Stimulated activated CD8-positive, alpha-beta memory T cell treated with anti-CD3 and anti-CD28 coated beads, Interleukin-4, amount 100 ng/mL, for 1 hour (primary cell): ENCODE data around the gene PKD1.

Experiments used
- DNase-seq, 2 donors: peaks; one replicate each; pipeline ENCODE4 v3.0.0-alpha.2; 2020; ENCODE audit warnings: low read depth in 2 of 2, low spot score in 1 of 2

The PKD1 gene

DNA sequence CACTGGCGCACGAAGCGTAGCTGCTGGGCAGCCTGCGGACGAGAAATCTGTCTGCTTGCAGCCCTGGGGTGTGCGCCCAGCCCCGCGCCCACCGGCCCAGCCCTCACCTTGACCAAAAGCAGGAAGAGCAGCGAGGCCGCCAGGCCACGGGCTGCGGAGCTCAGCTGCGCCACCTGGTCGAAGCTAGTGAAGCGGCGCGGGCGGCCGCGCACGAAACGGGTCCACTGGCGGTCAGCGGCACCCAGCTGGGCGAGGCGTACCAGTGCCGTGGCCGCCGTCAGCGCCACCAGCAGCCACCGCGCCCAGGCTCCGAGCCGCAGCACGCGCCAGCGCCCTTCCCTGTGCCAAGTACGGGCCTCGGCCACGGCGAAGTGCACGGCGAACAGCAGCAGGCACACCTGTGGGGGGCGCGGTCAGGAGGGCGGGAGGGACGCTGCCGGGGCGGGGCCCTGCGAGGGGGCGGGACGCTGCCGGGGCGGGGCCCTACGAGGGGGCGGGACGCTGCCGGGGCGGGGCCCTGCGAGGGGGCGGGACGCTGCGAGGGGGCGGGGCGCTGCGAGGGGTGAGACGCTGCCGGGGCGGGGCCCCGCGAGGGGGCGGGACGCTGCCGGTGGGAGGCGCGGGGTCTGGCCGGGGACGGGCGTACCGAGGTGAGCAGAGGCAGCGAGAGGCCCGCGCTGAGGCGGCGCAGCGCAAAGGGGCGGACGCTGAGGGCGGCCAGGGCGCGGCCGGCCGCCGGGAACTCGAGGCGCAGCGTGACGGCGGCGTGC lies 44.7 kb downstream of the PKD1 start:
- DNase-seq = no peak

DNA sequence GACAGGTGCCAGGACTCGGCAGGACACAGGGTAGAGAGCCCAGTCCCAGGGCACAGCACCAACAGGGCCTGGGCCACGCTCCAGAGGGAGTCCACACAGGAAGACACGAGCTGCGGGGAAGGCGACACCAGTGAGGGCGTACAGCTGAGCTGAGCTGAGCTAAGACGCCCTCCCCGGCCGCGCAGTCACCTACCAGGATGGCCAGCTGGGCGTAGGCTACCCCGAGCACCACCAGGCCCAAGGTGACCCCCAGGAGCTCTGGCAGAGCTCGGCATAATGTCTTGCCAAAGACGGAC lies 45.3 kb downstream of the PKD1 start:
- DNase-seq = no peak

DNA sequence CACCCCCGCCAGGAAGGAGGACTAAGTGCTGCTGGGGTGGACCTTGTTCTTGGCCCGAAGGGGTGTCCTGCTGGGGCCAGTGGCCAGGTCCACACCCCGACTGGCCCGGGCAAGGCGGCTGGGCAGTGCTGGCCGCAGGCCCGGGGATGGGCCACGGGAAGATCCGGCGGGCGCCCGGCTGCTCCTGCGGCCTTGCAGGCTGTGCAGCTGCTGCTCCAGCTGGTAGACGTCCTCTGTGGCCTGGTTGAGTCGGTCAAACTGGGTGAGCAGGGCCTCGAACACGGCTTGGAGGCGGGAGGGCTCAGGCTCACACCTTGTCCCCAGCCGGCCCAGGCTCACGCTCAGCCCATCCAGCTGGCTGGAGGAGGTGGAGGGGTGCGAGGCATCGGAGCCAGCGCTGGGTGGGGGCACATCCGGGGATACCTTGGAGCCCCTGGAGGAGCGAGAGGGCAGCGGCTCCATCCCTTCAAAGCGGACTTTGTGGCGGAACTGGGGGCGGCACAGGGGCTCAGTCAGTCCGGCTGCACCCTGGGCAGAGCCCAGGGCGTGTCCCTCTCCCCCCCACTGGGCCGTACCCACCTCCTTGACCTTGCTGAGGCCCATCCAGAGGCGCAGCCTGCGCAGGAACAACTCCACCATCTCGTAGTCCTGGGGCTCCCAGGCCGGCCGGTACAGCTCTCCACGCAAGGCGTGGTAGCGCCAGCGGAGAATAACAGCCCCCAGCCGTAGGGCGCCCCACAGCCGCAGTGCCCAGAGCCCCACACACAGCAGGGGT lies 45.8 kb downstream of the PKD1 start:
- no peak for DNase-seq

DNA sequence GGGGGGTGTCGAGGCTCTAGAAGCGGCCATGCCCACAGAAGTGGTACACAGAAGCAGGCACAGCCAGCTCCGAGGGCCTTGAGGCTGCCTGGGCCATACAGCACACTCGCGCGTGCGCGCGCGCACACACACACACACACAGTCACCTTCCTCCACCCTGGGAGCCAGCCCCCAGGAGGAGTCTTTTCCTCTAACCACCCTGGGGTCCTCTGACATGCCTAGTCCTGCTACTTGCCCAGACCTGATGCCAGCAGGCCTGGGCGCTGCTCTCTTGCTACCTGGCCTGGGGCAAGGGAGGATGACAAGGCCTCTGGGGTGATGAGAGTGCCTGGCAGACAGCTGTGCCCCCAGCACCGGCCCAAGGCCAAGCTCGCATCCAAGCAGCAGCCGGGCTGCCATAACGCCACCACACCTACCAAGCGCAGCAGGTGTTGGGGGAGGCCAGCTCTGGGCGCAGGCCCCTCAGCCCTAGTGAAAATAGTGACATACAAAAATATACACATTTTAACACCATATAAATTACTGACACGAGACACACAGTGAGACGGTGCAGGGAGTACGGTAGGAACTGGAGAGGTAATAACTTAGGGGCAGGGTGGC lies 46.8 kb downstream of the PKD1 start:
- no peak for DNase-seq

DNA sequence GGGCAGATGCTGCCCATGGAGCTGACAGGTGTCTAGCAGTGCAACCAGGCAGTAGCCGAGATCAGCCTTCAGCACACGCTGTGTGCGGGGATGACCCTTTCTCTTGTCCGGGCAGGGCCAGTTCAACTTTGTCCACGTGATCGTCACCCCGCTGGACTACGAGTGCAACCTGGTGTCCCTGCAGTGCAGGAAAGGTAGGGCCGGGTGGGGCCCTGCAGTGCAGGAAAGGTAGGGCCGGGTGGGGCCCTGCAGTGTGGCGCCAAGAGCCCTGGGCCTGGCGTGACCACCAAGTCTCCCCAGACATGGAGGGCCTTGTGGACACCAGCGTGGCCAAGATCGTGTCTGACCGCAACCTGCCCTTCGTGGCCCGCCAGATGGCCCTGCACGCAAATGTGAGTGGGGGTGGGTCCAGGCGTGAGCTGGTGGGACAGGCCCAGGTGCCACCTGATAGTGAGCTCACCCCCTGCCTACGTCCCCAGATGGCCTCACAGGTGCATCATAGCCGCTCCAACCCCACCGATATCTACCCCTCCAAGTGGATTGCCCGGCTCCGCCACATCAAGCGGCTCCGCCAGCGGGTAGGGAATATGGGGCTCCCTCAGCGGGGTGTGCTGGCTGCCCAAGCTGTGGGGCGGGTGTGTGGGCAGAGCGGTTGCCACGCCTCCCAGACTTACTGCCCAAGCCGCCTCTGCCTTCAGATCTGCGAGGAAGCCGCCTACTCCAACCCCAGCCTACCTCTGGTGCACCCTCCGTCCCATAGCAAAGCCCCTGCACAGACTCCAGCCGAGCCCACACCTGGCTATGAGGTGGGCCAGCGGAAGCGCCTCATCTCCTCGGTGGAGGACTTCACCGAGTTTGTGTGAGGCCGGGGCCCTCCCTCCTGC lies 47.7 kb downstream of the PKD1 start:
- DNase-seq = no peak

DNA sequence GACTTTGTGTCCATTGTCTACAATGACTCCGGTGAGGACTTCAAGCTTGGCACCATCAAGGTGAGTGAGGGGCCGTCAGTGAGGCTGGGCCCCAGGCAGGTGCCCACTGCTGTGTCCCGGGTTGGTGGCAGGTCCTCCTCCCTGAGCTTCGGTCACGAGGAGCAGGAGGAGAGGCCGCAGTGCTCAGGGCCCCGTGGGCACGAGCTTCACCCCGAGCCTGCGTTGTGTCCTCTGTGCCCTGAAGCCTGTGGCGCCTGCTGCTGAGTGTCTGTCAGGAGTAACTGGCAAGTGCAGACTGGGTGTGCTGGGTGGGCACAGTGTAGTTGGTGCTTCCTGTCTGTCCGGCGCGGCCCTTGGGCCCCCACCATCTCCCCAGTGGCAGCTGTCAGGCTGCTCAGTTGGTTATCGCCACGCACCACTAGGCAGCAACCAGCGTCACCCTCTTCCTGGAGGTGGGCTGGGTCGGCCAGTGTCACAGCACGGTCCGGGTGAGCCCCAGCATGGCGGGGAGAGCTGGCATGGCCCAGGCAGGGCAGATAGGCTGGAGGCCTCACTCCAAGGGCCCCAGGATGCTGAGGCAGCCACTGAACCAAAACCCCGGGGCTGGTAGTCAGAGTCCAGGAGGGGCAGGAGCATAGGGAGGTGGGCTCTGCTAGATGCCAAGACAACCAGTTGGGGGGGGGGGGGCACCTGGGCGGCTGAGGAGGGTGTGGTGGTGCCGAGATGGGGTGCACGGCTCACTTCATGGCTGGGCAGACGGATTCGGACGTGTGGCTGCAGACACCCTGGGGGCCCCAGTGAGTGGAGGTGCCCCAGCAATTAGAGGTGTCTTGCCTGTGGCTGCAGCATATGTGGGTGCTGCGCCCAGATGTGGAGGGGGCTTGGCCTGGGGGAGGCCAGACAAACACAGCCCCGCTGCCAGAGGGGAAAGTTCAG lies 48.6 kb downstream of the PKD1 start:
- no peak for DNase-seq

DNA sequence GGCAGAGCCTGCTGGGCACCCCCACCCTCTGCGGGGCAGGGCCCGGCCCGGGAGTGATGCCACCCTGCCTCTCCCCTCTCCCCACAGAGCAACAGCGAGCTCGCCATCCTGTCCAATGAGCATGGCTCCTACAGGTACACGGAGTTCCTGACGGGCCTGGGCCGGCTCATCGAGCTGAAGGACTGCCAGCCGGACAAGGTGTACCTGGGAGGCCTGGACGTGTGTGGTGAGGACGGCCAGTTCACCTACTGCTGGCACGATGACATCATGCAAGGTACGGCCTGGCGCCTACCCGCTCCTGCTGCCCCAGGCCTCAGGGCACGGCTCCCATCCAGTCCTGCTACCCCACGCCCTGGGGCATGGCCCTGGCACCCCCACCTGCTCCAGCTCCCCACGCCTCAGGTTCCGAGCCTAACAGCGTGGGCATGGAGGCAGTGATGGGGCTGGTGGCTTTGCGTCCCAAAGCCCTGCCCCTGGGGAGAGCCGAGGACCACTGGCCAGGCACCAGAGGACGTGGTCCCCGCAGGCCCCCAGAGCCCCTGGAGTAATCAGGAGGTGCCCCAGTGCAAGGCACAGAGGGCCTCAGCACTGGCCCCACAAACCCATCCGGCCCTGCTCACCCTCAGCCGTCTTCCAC lies 49.5 kb downstream of the PKD1 start:
- DNase-seq = no peak

DNA sequence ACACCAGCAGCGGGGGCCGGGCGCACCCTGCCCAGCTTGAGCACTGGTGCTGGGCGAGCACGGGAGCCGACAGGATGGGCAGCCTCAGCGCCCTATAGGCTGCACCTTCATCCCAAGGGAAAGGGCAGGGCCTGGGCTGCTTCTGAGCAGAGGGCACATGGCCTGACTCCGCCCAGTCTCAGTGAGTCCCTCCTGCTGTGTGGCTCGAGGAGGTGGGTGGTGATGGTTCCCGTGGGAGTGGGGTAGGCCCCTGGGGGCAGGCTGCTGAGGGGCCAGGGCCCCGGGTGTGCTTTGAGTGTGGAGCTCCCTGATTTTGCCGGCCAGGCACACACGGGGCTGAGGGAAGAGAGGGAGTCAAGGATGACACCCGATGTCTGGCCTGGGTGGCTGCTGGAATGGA lies 50.0 kb downstream of the PKD1 start:
- DNase-seq = no peak

DNA sequence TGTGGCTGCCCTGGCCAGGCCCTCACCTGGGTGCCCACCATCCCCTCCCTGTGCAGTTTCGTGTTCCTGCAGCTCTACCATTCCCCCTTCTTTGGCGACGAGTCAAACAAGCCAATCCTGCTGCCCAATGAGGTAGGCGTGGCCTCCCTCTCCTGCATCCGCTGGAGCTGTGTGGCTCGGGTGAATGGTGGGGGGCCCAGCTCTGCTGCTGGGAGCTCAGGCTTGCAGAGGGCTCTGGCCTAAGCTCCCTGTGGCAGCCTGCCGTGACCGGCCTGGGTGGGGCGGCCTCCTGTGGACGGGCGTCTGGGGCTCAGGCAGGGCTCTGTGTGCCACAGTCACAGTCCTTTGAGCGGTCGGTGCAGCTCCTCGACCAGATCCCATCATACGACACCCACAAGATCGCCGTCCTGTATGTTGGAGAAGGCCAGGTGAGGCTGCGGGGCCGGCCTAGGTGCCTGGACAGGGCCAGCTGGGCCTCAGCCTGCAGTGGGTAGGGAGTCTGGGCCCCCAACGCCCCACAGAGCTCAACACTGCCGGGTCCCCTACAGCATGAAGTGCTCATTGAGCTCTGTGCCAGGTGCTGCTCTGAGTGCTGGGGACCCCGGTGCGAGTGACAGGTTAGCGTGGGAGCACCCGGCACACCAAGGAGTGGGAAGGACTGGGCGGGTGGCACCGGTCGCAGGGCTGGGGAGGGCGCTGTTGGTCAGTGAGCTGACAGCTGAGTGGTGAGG lies 50.6 kb downstream of the PKD1 start:
- no peak for DNase-seq

DNA sequence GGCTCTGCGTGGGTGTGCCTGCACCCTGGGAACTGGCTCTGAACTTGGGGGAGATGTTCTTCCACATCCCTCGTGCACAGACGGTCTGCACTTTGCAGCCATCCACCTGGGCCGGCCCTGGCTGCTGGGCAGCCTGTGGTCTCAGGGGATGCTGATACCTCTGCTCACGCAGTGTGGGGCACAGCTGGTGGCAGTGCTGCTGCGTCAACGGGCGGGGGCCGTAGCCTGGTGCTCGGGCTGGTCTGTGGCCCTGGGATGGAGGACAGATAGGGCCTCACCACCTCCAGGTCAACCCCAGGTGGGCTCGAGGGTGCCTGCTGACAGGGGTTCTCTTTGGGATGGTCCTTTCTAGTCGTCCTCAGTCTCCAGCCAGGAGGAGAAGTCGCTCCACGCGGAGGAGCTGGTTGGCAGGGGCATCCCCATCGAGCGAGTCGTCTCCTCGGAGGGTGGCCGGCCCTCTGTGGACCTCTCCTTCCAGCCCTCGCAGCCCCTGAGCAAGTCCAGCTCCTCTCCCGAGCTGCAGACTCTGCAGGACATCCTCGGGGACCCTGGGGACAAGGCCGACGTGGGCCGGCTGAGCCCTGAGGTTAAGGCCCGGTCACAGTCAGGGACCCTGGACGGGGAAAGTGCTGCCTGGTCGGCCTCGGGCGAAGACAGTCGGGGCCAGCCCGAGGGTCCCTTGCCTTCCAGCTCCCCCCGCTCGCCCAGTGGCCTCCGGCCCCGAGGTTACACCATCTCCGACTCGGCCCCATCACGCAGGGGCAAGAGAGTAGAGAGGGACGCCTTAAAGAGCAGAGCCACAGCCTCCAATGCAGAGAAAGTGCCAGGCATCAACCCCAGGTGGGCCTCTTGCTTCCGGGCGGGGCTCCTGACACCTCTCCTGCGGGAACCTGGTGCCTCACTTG lies 51.6 kb downstream of the PKD1 start:
- DNase-seq = no peak

DNA sequence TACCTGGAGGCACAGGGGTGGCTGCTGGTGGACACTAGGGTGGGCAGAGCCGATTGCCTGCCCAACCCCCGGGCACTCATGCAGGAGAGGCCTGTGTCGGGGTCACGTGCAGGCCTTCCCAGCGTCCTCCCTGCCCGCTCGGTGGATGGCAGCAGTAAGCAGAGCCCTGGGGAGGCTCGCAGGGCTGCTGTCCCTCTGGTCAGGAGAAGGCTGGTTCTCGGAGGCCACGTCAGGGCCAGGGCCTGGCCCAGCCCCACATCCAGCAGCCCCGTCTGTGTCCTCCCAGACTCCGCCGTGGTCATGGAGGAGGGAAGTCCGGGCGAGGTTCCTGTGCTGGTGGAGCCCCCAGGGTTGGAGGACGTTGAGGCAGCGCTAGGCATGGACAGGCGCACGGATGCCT lies 52.3 kb downstream of the PKD1 start:
- no peak for DNase-seq

DNA sequence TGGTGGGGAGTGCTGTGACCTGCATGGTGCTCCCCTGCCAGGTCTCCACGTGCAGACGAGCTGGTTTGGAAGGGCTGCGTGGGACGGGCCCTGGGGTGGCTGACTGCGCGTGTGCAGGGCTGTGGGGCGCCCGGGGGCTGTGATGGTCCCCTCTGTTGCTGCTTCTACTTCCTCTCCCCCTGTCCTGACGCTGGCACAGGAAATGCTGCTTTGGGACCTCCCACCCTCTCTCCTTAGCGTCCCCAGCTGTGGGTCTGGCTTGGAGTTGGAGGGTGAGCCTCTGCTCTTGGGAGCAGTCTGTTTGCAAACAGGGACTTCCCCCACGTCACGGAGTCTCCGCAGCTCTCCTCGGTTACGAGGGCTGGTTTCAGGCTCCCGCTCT lies 52.7 kb downstream of the PKD1 start:
- DNase-seq = no peak

DNA sequence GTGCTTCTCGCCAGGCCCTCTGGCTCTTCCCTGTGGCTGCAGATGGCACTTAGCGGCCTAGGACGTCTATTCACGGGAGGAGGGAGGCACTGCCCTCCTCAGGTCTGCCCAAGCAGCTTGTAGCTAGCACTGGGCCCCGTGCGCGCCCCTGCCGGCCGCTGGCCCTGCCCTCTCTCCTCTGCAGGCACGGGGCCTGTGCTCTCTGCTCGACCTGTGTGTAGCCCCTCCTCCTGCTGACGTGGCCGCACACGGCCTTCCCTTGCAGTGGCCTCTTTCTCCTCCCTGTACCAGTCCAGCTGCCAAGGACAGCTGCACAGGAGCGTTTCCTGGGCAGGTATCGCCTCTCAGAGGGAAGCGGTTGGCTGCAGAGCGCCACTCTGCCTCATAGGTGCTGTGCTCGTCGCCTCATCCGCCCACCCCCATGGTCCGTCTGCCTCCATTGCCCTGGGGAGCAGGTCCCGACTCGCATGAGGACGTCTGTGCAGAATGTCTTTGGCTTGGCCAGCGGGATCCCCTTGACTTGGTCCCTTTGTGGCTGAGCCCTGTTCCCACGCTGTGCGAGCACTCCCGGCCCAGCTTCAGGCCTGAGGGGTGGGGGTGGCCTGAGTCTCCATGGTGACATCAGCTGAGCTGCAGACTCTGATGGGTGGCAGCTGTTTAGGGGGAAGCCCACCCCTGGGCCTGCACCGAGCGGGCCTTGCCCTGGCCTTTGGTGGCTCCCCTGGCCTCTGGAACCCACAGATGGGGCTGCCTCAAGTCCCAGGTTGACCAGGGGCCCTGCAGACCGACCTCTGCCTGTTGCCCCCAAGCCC lies 53.3 kb downstream of the PKD1 start:
- no peak for DNase-seq

DNA sequence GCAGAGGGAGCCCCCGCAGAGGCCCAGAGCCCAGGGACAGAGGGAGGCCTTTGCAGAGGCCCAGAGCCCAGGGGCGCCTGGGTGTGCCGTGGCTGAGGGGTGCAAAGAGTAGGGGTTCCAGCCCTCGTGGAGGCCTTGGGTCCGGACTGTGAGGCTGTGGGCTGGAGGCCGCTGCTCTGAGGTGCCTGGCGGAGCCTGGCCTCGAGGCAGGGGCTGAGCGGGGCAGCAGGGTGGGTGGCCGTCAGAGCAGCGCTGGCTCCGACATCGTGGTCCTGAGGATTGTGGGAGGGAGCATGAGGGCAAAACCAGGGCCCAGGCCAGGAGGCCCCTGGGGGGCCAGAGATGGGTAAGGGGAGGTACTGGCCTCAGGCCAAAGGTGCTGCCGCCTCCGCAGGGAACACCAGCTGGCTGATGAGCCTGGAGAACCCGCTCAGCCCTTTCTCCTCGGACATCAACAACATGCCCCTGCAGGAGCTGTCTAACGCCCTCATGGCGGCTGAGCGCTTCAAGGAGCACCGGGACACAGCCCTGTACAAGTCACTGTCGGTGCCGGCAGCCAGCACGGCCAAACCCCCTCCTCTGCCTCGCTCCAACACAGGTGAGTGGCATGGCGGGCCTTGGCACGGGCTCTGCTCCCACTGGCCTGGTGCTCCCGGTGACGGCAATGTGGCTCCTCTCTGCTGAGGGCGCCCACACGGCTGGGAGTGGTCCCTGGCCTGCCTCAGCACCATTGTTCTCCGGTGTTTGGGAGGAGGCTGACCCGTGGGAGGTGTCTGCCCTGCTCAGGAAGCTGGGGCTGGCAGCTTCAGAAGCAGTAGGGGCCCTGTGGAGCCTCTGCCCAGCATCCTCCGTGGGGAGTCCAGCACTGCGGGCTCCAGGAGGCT lies 54.3 kb downstream of the PKD1 start:
- no peak for DNase-seq

DNA sequence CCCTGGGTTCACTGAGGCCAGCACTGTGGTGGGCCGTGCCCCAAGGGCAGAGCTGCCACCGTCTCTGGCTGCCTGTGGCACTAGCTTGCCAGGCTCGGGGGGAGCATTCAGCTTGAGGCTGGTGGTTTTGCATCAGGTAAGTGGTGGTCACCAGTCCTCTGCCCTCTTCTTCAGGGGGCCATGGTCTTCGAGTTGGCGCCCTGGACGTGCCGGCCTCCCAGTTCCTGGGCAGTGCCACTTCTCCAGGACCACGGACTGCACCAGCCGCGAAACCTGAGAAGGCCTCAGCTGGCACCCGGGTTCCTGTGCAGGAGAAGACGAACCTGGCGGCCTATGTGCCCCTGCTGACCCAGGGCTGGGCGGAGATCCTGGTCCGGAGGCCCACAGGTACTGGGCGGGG lies 55.7 kb downstream of the PKD1 start:
- no peak for DNase-seq

DNA sequence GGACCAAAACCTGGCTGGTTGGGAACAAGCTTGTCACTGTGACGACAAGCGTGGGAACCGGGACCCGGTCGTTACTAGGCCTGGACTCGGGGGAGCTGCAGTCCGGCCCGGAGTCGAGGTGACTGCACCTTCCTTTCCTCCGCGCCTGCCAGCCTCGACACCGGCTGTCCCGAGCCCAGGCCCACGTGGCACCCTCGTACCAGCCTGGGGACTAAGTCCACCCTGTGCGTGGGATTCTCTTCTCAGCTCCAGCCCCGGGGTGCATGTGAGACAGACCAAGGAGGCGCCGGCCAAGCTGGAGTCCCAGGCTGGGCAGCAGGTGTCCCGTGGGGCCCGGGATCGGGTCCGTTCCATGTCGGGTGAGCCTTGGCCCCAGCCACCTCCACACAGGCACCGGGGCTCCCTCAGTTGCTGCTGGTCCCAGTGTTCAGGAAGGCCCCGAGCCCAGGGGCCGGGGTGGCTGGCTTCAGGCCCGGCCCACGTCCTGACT lies 56.3 kb downstream of the PKD1 start:
- no peak for DNase-seq
